Pancreas (tissue), 10 donors: ENCODE data around the gene ARHGAP30. TPM values are rescaled to one million over a fixed set of nuclear protein-coding genes. Genes with fewer than 3 reads are reported as not detected.

Experiments used
- ATAC-seq, 4 donors: fragments of 200-7000 bp; cut with Tn5 transposase; one replicate each; pipeline versions ENCODE4 v1.8.0 to v1.9.1; 2020; ENCODE audit warnings: mild to moderate bottlenecking in 4 of 4, moderate library complexity in 4 of 4
- DNase-seq, 6 donors: peaks; one replicate each; pipeline ENCODE4 v3.0.0-alpha.2; 2020
- FAIRE-seq: peaks from 2 replicates; lab custom pipeline; 2012; peaks lifted over from hg19 to GRCh38; lab: Jason Lieb, UNC
- H3K27ac ChIP-seq, 4 donors: fragments of 200-600 bp; sonication (generic); 1 replicate in 3 of 4; 2 replicates in 1 of 4; pipeline versions ENCODE4 v1.5.0 to v1.8.0; 2020
- H3K27me3 ChIP-seq, 4 donors: fragments of 200-600 bp; one replicate each; pipeline ENCODE4 v1.8.0; 2021
- H3K36me3 ChIP-seq, 3 donors: fragments of 200-600 bp; sonication (generic) in 1 of 3; one replicate each; pipeline versions ENCODE4 v1.5.0 to v1.8.0; 2020 to 2021
- H3K4me1 ChIP-seq, 3 donors: fragments of 200-600 bp; one replicate each; pipeline ENCODE4 v1.8.0; 2021
- H3K4me3 ChIP-seq, 4 donors: fragments of 200-600 bp; sonication (generic) in 2 of 4; one replicate each; pipeline versions ENCODE4 v1.5.0 to v1.8.0; 2020 to 2021
- H3K9me3 ChIP-seq, 4 donors: fragments of 200-600 bp; one replicate each; pipeline ENCODE4 v1.8.0; 2021
- CTCF ChIP-seq, 4 donors: fragments of 200-600 bp; sonication (generic) in 3 of 4; IDR thresholded peaks; one replicate each; pipeline versions ENCODE4 v1.5.0 to v1.8.0; 2021; ENCODE audit warnings: antibody characterized with exemption in 4 of 4
- WGBS, 2 donors: extraction: QIAGEN DNeasy Blood & Tissue Kit; methylation state at CpG; one replicate each; pipeline ENCODE4 v1.1.7; 2013; 5-methylcytosine and 5-hydroxymethylcytosine counted together
- intact Hi-C, 3 donors: fragments of 100-400 bp; cut with DNase I; formaldehyde crosslinking; loops; one replicate each; pipeline versions ENCODE4 v1.11.1 to v1.14.2; 2022
- polyA plus RNA-seq, 2 donors: library from polyadenylated mRNA; stranded (reverse); fragments of 200-250 nt; gene quantifications; one replicate each; pipeline ENCODE4 v1.2.3, GENCODE V29; 2013
- total RNA-seq, 6 donors: library from RNA; stranded (reverse); fragmentation: NEBNext Ultra II Directional in 4 of 6; extraction: Animal tissue kit (Norgen Biotek cat#: 25700) in 4 of 6; gene quantifications; one replicate each; pipeline versions ENCODE4 v1.2.1 to v1.2.4, GENCODE V29; 2021 to 2023
- donor health status: healthy with polysubstance abuse.
- donor health status: DM: no; HTN: no; CAD: no; lungs with moderate emphysema.
- donor health status: DM: no; HTN: no; CAD: no.
- donor health status: control.
- donor health status: control.
- donor health status: Bipolar disorder and iron deficiency.
- donor health status: DM: yes; HTN: yes; CAD: no.
- donor health status: DM: no; HTN: no; CAD: no.
- donor health status: DM: no; HTN: no; CAD: no.
- donor health status: DM: yes; HTN: yes; CAD: no.

Gene ARHGAP30
- total and polyA plus RNA-seq, 8 donors, result 0.43 to 9.1 (median 1.7) TPM

GRCh38 chr1:161080441-161081405 lies 11.0 kb upstream of the ARHGAP30 start:
- peaks cover 0 to 17% (median 13%) of the 10 kb centered on the region in 3 donors for H3K4me1 ChIP-seq
- H3K9me3 ChIP-seq, result no peaks in the 10 kb centered on the region
- WGBS, 2 donors, result 84% methylated on average over 5 of the region's 5 CpGs
- DNase-seq, result no peak
- no peak for FAIRE-seq
- no peak for TF ChIP-seq CTCF (IDR thresholded peaks at IDR 0.05)
- no peak for ATAC-seq
- H3K27ac ChIP-seq, result no peak overlapping the region
- H3K36me3 ChIP-seq, result no peaks in the 10 kb centered on the region
- intact Hi-C loops, result no loop called here
- no peak overlapping the region for H3K4me3 ChIP-seq
- no peaks in the 10 kb centered on the region for H3K27me3 ChIP-seq

- FAIRE-seq, result no peak
- H3K27me3 ChIP-seq, result no peaks in the 10 kb centered on the region
- intact Hi-C loops, result no loop called here
- H3K36me3 ChIP-seq, result no peaks in the 10 kb centered on the region
- ATAC-seq, result no peak
- DNase-seq, result no peak
- TF ChIP-seq CTCF (IDR thresholded peaks at IDR 0.05), result no peak
- H3K27ac ChIP-seq, result no peak overlapping the region
- peaks cover 0 to 17% (median 13%) of the 10 kb centered on the region in 3 donors for H3K4me1 ChIP-seq
- no peak overlapping the region for H3K4me3 ChIP-seq
- WGBS, 2 donors, result 82 to 84% methylated on average over 41 of the region's 41 CpGs
- no peaks in the 10 kb centered on the region for H3K9me3 ChIP-seq
Measured at GRCh38 chr1:161079436-161080110, 9.9 kb upstream of the ARHGAP30 start.

GRCh38 chr1:161077426-161077825 lies 7.7 kb upstream of the ARHGAP30 start:
- Histone ChIP-seq H3K27ac (no peak overlapping the region), H3K4me1 (no peaks in the 10 kb centered on the region), H3K4me3 (no peak overlapping the region), H3K36me3 (no peaks in the 10 kb centered on the region), H3K27me3 (no peaks in the 10 kb centered on the region), H3K9me3 (no peaks in the 10 kb centered on the region)
- no peak for TF ChIP-seq CTCF (IDR thresholded peaks at IDR 0.05)
- ATAC-seq (no peak), FAIRE-seq (no peak), DNase-seq (no peak)
- 82 to 85% methylated on average over 9 of the region's 9 CpGs for WGBS, 2 donors
- intact Hi-C loops, result no loop called here

- intact Hi-C loops, result no loop called here
Measured at GRCh38 chr1:161076410-161076809, 6.7 kb upstream of the ARHGAP30 start.

More at GRCh38 chr1:161076410-161076809, 6.7 kb upstream of the ARHGAP30 start:
- Histone ChIP-seq H3K4me3 (no peak overlapping the region), H3K27me3 (no peaks in the 10 kb centered on the region), H3K36me3 (no peaks in the 10 kb centered on the region), H3K4me1 (no peaks in the 10 kb centered on the region), H3K27ac (no peak overlapping the region), H3K9me3 (no peaks in the 10 kb centered on the region)
- FAIRE-seq, result no peak
- DNase-seq, result no peak
- no peak for TF ChIP-seq CTCF (IDR thresholded peaks at IDR 0.05)
- ATAC-seq, result no peak
